Activated CD8-positive, alpha-beta memory T cell treated with anti-CD3 and anti-CD28 coated beads for 36 hours (primary cell): Measurements from ENCODE around the gene NOP10. TPM values are rescaled to one million over a fixed set of nuclear protein-coding genes. Genes with fewer than 3 reads are reported as not detected.

Experiments used
- CTCF ChIA-PET: fragments of 350-600 bp; sonication (Branson Sonifier 250); formaldehyde crosslinking; loops from one replicate; lab custom pipeline; 2021; ENCODE audit warnings: antibody characterized with exemption; lab: Charles Lee
- POLR2A ChIA-PET: fragments of 350-600 bp; sonication (Branson Sonifier 250); formaldehyde crosslinking; loops from one replicate; lab custom pipeline; 2021; ENCODE audit warnings: antibody characterized with exemption; lab: Charles Lee
- total RNA-seq, 2 experiments: library from RNA; stranded (reverse); gene quantifications; one replicate each; pipeline ENCODE4 v1.2.3, GENCODE V29; 2021

Gene NOP10
- total RNA-seq, 2 experiments from 2014 or later, result 311 to 328 TPM

- CTCF ChIA-PET, result interaction anchor here (1.2 to 2.3 kb wide), 4 partner anchors 10 to 97 kb away, joined by 3 to 9 read pairs (median 4); partner anchors contain the start of gene LPCAT4
- POLR2A ChIA-PET, result interaction anchor here (0.6 to 3.0 kb wide), 4 partner anchors 9 to 30 kb away, joined by 3 to 15 read pairs (median 4); partner anchors contain the start of gene LPCAT4
Measured at GRCh38 chr15:34337557-34338306, 5.2 kb downstream of the NOP10 start, which contains the start of gene SLC12A6. TSS of gene SLC12A6 (minus strand) at chr15:34337781. CDS start at chr15:34336680, 1,101 bp downstream.

- POLR2A ChIA-PET, result interaction anchor here (0.6 to 3.0 kb wide), 3 partner anchors 10 to 31 kb away, joined by 3 to 15 read pairs (median 4); partner anchors contain the start of gene LPCAT4
- CTCF ChIA-PET, result interaction anchor here (1.7 to 2.3 kb wide), 3 partner anchors 9 to 30 kb away, joined by 3 to 9 read pairs (median 5); partner anchors contain the start of gene LPCAT4
Measured at GRCh38 chr15:34336991-34337556, 5.9 kb downstream of the NOP10 start.

GRCh38 chr15:34336231-34336990, 6.5 kb downstream of the NOP10 start:
- ChIA-PET CTCF (interaction anchor here (2.0 to 2.3 kb wide), 2 partner anchors 30 to 31 kb away, joined by 5 to 9 read pairs; partner anchors contain the start of gene LPCAT4), POLR2A (no interaction called here)

- POLR2A ChIA-PET, result no interaction called here
- CTCF ChIA-PET, result no interaction called here
Measured at GRCh38 chr15:34335176-34336032, 7.5 kb downstream of the NOP10 start.

GRCh38 chr15:34334672-34335071, 8.3 kb downstream of the NOP10 start:
- ChIA-PET POLR2A (interaction anchor here (0.7 to 1.4 kb wide), 3 partner anchors 8 to 16 kb away, joined by 4 to 5 read pairs (median 4); partner anchors contain the start of gene NOP10), CTCF (interaction anchor here (0.6 to 1.0 kb wide), 2 partner anchors 8 to 33 kb away, joined by 3 read pairs; partner anchors contain the start of genes LPCAT4, NOP10 and NUTM1)

GRCh38 chr15:34332553-34333120, 10.3 kb downstream of the NOP10 start:
- ChIA-PET CTCF (interaction anchor here (0.8 to 1.2 kb wide), 3 partner anchors 13 to 91 kb away, joined by 4 read pairs; no protein-coding TSS in a partner anchor), POLR2A (interaction anchor here (0.7 kb wide), 2 partner anchors 84 to 91 kb away, joined by 3 to 4 read pairs; no protein-coding TSS in a partner anchor)

GRCh38 chr15:34331809-34332208, 11.1 kb downstream of the NOP10 start:
- ChIA-PET POLR2A (interaction anchor here (0.7 kb wide), 1 partner anchor 90 kb away, joined by 3 read pairs; no protein-coding TSS in a partner anchor), CTCF (interaction anchor here (0.8 kb wide), 1 partner anchor 14 kb away, joined by 4 read pairs; no protein-coding TSS in a partner anchor)

- ChIA-PET CTCF (interaction anchor here (1.0 to 1.2 kb wide), 3 partner anchors 12 to 74 kb away, joined by 3 to 4 read pairs (median 3); partner anchors contain the start of gene LPCAT4), POLR2A (interaction anchor here (0.6 to 0.9 kb wide), 2 partner anchors 10 to 35 kb away, joined by 3 to 4 read pairs; no protein-coding TSS in a partner anchor)
Measured at GRCh38 chr15:34330279-34330678, 12.7 kb downstream of the NOP10 start.

GRCh38 chr15:34329006-34329405, 13.9 kb downstream of the NOP10 start:
- CTCF ChIA-PET, result no interaction called here
- POLR2A ChIA-PET, result interaction anchor here (0.8 to 1.2 kb wide), 3 partner anchors 9 to 87 kb away, joined by 3 to 4 read pairs (median 3); partner anchors contain the start of gene SLC12A6

- CTCF ChIA-PET, result interaction anchor here (0.9 to 1.5 kb wide), 3 partner anchors 10 to 103 kb away, joined by 3 to 5 read pairs (median 3); partner anchors contain the start of genes EMC4 and SLC12A6
- POLR2A ChIA-PET, result interaction anchor here (0.8 kb wide), 1 partner anchor 10 kb away, joined by 3 read pairs; the partner anchor contains the start of gene SLC12A6
Measured at GRCh38 chr15:34327906-34328305, 15.0 kb downstream of the NOP10 start.

GRCh38 chr15:34325368-34325767, 17.6 kb downstream of the NOP10 start:
- POLR2A ChIA-PET, result no interaction called here

GRCh38 chr15:34324933-34325332, 18.0 kb downstream of the NOP10 start:
- ChIA-PET CTCF (interaction anchor here (1.2 kb wide), 1 partner anchor 84 kb away, joined by 5 read pairs; no protein-coding TSS in a partner anchor), POLR2A (no interaction called here)

More at GRCh38 chr15:34325368-34325767, 17.6 kb downstream of the NOP10 start:
- CTCF ChIA-PET, result interaction anchor here (1.2 to 1.4 kb wide), 2 partner anchors 12 to 84 kb away, joined by 4 to 5 read pairs; no protein-coding TSS in a partner anchor

GRCh38 chr15:34323217-34323616, 19.7 kb downstream of the NOP10 start:
- CTCF ChIA-PET, result no interaction called here
- POLR2A ChIA-PET, result no interaction called here

- ChIA-PET POLR2A (interaction anchor here (1.0 to 1.8 kb wide), 2 partner anchors 11 to 15 kb away, joined by 3 to 4 read pairs; no protein-coding TSS in a partner anchor), CTCF (interaction anchor here (0.6 to 1.8 kb wide), 3 partner anchors 11 to 26 kb away, joined by 4 to 5 read pairs (median 4); no protein-coding TSS in a partner anchor)
Measured at GRCh38 chr15:34318277-34319079, 24.5 kb downstream of the NOP10 start.

- CTCF ChIA-PET, result no interaction called here
- POLR2A ChIA-PET, result no interaction called here
Measured at GRCh38 chr15:34314491-34315490, 28.1 kb downstream of the NOP10 start.
